Rectal smooth muscle tissue (tissue), 1 donor: Measurements from ENCODE around the gene PCDHGC3.

Source experiments
- H3K27ac ChIP-seq: one replicate; pipeline ENCODE4 v1.7.0; 2013; ENCODE audit warnings: low read depth, low read length, inconsistent platforms
- H3K27me3 ChIP-seq: one replicate; pipeline ENCODE4 v1.7.0; 2013; ENCODE audit warnings: low read length; ENCODE audit not compliant: control insufficient read depth, insufficient read depth
- H3K36me3 ChIP-seq: one replicate; pipeline ENCODE4 v1.7.0; 2013; ENCODE audit warnings: low read length; ENCODE audit not compliant: control insufficient read depth, insufficient read depth
- H3K4me1 ChIP-seq: one replicate; pipeline ENCODE4 v1.7.0; 2013; ENCODE audit warnings: low read length; ENCODE audit not compliant: control insufficient read depth, insufficient read depth
- H3K4me3 ChIP-seq: one replicate; pipeline ENCODE4 v1.7.0; 2013; ENCODE audit warnings: low read length
- H3K9ac ChIP-seq: one replicate; pipeline ENCODE4 v1.7.0; 2013; ENCODE audit warnings: low read length

The PCDHGC3 gene

GRCh38 chr5:141523991-141524390 lies 48.2 kb downstream of the PCDHGC3 start:
- Histone ChIP-seq H3K9ac (no peak overlapping the region), H3K36me3 (peaks cover 3% of the 10 kb centered on the region), H3K27me3 (no peaks in the 10 kb centered on the region), H3K27ac (no peak overlapping the region), H3K4me1 (peaks cover 11% of the 10 kb centered on the region), H3K4me3 (no peak overlapping the region)

GRCh38 chr5:141524604-141525597 lies 49.1 kb downstream of the PCDHGC3 start:
- H3K27me3 ChIP-seq: no peaks in the 10 kb centered on the region
- peak overlapping the region; percentile 64 for H3K27ac ChIP-seq
- H3K9ac ChIP-seq: no peak overlapping the region
- no peak overlapping the region for H3K4me3 ChIP-seq
- H3K36me3 ChIP-seq: peaks cover 5% of the 10 kb centered on the region
- peaks cover 16% of the 10 kb centered on the region for H3K4me1 ChIP-seq

GRCh38 chr5:141525653-141526052 lies 49.9 kb downstream of the PCDHGC3 start:
- peaks cover 5% of the 10 kb centered on the region for H3K36me3 ChIP-seq
- H3K27ac ChIP-seq: peak overlapping the region; percentile 64
- H3K9ac ChIP-seq: no peak overlapping the region
- no peak overlapping the region for H3K4me3 ChIP-seq
- H3K4me1 ChIP-seq: peaks cover 16% of the 10 kb centered on the region
- no peaks in the 10 kb centered on the region for H3K27me3 ChIP-seq

GRCh38 chr5:141527426-141527825 lies 51.7 kb downstream of the PCDHGC3 start:
- Histone ChIP-seq H3K27me3 (no peaks in the 10 kb centered on the region), H3K4me1 (peaks cover 16% of the 10 kb centered on the region), H3K4me3 (no peak overlapping the region), H3K27ac (no peak overlapping the region), H3K9ac (no peak overlapping the region), H3K36me3 (peaks cover 5% of the 10 kb centered on the region)
